Fibroblast of skin of scalp (primary cell): ENCODE results near the gene MYRFL. TPM values are rescaled to one million over a fixed set of nuclear protein-coding genes. Genes with fewer than 3 reads are reported as not detected.
A peak's percentile ranks its signal among the peaks of the same experiment; 100 is the strongest.
"Not testable (repeated sequence)": the region's sequence is repeated elsewhere in the genome, so short reads cannot be mapped to it uniquely, and the experiment has no call there.

Experiments
- DNase-seq: peaks from one replicate; pipeline ENCODE4 v3.0.0-alpha.2; 2013
- polyA plus RNA-seq, 2 experiments: library from polyadenylated mRNA; unstranded; fragments of 120-200 nt; gene quantifications; one replicate each; pipeline ENCODE4 v1.2.1, GENCODE V29; 2013; ENCODE audit not compliant: insufficient read length in 2 of 2

MYRFL gene
- polyA plus RNA-seq (2013, experiment 1 of 2; ENCODE audit: insufficient read length), result not detected
- not detected for polyA plus RNA-seq (2013, experiment 2 of 2; ENCODE audit: insufficient read length)

DNA sequence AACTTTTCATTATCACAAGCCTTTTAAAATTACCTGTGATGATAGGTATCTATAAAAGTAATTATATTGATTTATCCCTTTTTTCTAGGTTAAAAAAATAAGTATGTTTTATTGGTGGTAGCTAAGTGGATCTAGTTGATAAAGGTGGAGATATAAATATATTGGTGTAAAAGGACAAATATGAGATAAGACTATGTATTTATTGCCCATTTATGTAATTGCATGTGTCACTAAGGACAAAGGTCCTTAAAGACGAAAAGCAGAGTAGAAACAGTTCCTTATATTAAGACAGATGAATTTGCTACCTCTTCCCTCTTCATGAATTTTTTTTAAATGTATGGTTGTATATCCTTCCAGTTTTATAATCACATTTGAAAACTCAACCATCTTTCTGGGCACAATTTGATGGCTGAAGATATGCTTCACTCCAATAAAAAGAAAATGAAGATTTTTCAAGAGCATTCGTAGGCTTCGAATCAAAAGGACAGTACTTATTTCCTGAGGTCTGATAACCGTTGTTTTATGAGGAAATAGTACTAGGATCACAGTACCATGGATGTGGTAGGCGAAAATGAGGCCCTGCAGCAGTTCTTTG lies at the start of gene MYRFL:
Gene MYRFL, plus strand, starts transcription at position 262 of the 595 bp plus-strand sequence. Its CDS starts 291 bp downstream, at position 553.
- DNase-seq, result no peak

DNA sequence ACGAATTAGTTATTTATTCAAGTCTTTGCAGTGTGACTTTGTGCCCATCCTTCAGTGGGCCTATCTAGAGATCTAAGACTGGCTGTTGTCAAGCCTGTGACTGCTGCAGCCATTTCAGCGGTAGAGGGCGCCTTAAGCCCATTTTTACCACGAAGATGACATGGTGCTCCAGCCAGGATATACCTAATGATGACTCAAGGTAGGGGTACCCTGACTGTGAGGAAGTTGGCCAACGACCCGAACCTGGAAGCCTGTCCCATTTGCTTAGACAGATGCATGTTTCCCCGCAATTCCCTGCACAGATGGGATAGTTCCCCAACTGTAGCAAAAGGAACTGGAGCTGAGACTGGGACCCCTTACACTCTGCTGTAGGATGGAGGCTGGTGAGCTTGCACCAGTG lies 45.1 kb upstream of the MYRFL start:
- DNase-seq, result peak; percentile 35

DNA sequence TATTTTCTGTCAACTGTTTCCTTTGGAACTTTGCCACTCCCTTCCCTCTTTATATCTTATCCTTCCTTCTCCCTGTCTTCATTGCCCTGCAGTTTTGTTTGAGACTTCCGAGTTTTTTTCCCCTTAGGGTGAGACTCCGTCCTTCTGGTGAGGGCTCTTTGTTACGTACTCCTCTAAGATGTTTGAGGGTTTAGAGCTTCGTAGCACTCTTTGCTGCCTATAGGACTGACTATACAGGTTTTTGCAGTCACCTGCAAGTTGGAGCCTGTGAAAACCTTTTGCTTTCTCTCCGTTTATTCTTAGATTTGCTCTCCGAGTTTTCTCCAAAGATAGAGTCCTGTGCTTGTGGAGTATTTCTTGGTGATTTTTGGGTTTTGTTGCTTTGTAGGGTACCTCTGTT lies 41.7 kb upstream of the MYRFL start:
- DNase-seq, result no peak

DNA sequence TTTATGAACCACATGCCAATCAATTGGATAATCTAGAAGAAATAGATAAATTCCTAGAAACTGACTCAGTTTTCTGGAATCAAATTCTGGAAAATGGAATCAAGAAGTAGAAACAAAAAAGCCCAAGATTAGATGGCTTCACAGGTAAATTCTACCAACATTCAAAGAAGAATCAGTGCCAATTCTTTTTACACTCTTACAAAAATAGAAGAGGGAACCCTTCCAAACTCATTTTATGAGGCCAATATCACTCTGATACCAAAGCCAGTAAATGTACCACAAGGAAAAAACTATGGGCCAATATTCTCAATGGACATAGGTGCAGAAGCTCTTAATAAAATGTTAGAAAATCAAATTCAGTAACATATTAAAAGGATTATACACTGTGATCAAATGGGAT lies 35.7 kb upstream of the MYRFL start:
- no peak for DNase-seq

DNA sequence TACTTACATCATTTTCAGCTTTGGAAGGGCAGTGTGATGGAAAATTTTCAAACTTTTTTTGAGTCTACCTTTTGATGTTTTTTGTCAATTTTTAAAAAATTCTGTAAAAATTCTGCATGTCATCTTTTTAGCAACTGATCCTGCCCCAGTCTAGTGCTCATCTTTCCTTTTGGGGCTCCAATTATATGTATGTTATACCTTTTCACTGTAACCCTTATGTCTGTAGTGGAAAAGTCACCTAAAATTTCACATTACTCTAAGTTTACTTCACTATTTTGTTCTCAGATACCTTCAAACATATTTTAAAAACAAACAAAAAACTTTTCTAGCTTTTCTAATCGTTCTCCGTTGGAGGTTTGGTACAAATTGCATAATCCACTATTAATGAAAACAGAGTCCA lies 32.5 kb upstream of the MYRFL start:
- DNase-seq, result no peak

DNA sequence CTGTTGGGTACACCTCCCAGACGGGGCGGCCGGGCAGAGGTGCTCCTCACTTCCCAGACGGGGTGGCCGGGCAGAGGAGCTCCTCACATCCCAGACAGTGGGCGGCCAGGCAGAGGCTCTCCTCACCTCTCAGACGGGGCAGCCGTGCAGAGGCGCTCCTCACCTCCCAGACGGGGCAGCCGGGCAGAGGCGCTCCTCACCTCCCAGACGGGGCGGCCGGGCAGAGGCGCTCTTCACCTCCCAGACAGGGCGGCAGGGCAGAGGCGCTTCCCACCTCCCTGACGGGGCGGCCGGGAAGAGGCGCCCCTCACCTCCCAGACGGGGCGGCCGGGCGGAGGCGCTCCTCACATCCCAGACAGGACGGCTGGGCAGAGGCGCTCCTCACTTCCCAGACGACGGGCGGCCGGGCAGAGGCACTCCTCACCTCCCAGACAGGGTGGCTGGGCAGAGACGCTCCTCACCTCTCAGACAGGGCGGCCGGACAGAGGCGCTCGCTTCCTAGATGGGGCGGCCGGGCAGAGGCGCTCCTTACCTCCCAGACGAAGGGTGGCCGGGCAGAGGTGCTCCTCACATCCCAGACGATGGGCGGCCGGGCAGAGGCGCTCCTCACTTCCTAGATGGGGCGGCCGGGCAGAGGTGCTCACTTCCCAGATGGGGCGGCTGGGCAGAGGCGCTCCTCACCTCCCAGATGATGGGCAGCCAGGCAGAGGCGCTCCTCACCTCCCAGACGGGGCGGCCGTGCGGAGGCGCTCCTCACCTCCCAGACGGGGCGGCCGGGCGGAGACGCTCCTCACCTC lies 17.7 kb upstream of the MYRFL start:
- DNase-seq, result not testable (repeated sequence)

DNA sequence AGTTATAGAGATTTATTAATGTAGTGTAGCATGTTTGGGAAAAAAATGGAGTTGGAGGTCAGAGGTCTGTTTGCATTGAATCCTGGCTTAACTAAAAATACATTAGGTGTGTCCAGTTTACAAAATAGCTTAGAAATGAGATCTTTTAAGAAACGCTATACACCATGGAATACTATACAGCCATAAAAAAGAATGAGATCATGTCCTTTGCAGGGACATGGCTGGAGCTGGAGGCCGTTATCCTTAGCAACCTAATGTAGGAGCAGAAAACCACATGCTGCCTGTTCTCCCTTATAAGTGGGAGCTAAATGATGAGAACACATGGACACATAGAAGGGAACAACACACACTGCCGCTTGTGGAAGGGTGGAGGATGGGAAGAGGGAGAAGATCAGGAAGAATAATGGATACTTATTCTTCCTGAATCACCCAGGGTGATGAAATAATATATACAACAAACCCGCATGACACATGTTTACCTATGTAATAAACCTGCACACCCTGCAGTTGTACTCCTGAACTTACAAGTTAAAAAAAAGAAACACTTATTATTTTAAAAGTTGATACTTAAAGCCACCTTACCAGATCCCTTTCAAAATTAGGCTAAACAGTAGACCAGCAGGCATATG lies 14.0 kb upstream of the MYRFL start:
- no peak for DNase-seq

DNA sequence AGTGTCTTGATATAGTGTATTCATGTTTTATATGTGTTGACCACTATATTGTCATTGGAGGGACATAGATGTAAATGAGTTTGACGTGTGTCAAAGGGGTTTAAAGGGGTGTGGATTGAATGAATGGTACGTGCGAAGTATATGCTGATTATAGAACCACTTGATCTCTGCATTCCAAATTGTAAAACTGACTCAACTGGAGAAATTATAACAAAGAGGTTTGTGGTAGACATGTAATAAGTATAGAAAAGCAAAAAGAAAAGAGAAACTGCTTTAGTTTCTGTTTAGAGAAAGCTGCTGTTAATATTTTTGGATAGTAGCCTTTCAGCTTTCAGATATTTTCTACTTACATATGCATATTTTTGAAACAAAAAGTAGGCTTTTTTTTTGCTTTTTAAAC lies 8.9 kb upstream of the MYRFL start:
- no peak for DNase-seq

DNA sequence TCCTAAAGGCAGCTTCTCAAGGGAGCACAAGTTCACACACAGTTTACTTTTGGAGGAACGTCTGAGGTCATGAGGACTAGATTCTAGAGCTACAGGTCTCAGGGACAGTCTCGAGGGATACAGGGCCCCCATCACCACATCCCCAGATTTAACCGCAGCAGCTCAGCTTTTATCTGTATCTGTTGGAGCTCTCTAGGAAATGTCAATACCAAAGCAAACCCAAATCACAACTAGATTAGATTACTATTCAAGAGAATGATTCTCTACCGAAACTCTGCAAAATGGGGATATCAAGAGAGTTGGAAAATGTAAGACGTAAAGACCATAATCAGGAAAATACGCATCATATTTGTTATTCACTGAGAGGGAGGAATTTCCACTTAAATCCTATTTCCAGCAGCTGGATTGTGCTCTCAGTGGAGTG lies 4.0 kb upstream of the MYRFL start:
- DNase-seq, result no peak

DNA sequence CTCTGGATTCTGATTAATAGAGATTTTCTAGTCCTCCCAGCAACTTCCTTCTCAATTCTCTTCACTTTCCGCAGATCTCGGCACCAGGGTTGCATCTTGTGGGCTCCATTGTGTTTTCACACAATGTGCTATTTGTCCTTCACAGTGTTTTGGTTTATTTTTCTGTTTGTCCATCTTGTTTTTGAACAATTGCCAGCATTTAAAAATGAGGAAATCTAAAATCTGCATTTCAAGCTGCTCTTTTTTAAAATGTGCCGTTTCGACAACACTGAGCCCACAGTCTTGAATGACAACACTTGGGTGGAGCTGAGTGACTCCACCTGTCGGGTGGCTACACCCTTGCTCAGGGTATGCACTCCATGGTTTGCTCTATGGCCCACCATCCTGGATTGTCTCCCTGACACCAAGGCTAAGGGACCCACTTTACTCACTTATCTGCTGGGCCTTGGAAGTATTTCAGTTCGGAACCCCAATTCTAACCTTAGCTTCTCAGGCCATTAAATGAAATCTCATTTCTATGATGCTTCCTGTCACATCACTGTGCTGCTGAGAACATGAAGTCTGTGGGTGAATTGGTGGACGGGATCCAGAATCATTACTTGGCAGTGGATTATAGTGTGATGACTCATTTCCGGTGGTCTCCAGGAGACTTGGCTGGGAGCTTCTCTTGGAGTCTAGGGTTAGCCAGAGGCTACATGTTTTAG lies 3.4 kb upstream of the MYRFL start:
- DNase-seq, result peak; percentile 89

DNA sequence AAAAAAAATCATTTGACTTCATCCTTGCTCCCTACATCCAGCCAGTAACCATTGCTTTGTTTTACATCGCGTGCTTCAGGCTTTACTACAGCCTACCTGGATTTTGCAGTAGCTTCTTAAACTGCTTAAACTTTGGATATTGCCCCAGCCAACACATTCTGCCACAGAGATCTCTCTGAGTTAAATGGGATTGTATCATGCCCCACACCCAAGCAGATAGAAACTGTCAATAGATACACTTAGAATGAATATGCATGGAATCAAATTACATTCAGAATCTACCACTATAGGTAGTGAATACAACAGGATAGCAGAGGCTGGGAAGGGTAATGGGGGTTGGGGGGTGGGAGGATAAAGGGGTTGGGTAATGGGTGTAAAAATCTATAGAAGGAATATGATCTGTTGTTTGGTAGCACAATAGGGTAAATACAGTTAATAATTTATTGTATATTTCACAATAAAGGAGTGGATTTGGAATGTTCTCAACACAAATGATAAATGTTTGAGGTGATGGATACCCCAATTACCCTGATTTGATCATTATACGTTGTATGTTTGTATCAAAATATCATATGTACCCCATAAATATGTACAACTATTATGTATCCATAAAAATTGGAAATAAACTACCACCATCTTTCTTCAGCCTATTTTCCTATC lies 2.7 kb upstream of the MYRFL start:
- DNase-seq, result no peak

DNA sequence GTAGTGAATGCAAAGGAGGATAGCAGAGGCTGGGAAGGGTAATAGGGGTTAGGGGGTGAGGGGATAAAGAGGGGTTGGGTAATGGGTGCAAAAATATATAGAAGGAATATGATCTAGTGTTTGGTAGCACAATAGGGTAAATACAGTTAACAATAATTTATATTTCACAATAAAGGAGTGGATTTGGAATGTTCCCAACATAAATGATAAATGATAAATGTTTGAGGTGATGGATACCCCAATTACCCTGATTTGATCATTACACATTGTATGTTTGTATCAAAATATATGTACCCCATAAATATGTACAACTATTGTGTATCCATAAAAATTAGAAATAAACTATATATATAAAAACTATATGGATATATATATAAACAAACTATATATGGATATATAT lies 999 bp upstream of the MYRFL start:
- no peak for DNase-seq

DNA sequence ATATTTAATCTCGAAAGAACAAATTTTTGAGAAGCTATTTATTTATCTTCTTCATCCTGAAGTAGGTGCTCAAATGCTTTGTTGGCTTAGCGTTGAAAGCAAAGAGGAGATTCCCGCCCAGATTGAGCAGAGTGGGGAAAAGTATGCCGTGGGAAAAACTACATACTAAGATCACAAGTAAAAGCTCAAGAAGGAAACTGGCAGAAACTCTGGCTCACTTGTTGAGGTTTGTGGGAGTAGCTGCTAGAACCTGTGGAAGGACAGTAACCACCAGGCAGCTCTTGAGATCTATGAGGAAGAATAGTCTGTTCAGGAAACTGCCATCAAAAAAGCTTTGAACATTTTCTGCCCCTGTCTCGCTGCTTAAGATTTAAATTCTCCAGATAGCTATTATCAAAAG lies 3.9 kb downstream of the MYRFL start:
- no peak for DNase-seq

DNA sequence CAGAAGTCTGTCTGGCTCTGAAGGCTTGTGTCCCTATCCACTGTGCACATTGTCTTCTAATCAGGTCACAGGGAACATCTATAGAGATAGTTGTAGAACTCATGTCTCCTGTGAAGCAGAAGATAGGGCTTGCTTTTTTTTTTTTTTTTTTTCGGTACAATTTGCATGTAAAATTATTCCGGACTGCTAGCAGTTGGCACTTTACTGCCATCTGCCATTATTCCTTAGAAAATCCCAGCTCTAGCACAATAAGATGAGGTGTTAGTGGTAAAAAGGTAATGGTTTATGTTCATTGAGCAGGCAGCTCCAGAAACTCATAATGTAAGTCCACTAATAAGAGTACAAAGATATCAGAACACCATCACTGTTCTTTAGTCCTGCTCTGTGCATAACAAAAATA lies 8.7 kb downstream of the MYRFL start:
- DNase-seq, result no peak

DNA sequence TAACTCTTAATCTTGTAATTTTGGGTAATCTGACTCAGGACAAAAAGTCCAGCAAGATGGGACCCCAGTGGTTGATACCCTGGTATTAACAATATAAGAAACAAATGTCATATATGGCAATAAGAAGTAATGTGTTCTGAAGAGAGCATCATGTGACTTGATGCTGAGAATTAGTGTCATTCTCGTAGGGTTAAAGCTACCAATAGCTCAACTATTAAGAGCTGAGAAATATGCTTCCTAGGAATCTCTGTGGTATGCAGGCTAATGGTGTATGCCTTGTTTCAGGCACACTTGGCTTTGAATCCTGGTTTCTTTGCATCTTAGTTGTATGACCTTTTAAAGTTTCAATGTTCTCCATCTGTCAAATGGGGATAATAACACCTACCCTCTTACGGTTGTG lies 9.1 kb downstream of the MYRFL start:
- no peak for DNase-seq

DNA sequence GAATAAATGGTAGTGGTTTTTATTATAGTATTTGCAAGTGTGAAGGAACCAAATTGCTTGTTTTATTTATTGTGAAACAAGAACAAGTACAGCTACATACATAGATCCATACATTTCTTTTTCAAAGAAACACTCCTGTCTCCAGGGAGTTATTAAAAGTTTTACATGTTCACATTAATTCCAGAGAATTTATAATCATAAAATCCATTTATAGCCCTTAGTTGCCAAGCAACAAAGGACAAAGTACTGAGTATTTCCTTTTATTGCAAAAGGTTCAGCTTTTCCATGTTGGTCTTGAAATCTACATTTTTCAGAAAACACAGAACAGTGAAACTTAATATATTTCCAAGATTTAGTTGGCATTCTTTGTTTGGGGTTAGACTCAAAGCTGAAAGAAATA lies 9.5 kb downstream of the MYRFL start:
- no peak for DNase-seq

DNA sequence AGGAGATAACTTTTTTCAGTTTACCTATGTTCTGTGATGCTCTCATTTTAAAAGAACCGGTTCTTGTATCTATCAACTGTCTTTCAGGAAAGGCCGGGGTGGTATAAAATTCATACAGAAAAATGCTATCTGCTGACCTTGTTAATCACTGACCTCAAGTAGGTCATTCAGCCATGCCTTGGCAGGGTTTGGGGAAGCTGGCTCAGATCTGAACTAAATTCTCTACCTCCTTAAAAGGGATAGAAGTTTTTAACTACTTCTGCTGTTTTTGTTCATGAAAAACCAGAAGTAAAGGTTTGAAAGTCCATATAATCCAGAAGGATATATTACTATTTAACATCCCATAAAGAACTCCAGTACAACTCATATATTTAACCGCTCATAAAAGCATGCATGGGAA lies 10.1 kb downstream of the MYRFL start:
- DNase-seq, result no peak

DNA sequence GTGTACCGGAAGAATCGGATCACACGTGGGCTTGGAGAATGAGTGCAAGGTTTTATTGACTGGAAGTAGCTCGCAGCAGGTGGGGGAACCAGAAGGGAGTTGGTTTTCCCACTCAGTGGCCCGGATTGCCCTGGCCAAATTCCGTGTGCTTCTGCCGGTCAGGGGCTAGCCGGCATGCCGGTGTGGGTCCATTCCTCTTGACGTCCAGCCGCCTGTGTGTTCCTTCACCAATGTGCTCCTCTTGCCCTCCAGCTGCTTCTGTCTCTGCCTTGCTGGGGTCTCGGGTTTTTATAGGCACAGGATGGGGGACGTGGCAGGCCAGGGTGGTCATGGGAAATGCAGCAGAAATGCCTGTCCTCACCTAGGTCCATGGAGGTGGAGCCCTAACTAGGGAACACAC lies 11.0 kb downstream of the MYRFL start:
- DNase-seq, result no peak

DNA sequence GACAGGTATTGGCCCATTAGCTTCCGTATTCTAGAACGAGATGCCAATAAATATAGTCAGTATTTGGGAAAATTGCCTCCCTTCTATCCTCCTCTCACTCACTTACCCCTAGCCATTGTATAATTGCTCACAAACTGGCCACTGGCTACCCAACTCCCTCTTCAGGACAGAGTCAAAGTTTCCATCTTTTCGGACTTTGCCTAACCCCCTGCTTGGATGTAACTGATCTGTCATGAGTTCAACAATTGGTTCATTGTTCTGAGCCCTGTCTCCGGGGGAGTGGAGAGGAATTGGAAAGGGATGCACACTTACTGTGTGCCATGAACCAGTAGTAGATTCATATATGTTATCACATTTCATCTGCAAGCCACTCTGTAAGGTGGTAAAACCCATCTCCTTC lies 12.2 kb downstream of the MYRFL start:
- DNase-seq, result no peak

DNA sequence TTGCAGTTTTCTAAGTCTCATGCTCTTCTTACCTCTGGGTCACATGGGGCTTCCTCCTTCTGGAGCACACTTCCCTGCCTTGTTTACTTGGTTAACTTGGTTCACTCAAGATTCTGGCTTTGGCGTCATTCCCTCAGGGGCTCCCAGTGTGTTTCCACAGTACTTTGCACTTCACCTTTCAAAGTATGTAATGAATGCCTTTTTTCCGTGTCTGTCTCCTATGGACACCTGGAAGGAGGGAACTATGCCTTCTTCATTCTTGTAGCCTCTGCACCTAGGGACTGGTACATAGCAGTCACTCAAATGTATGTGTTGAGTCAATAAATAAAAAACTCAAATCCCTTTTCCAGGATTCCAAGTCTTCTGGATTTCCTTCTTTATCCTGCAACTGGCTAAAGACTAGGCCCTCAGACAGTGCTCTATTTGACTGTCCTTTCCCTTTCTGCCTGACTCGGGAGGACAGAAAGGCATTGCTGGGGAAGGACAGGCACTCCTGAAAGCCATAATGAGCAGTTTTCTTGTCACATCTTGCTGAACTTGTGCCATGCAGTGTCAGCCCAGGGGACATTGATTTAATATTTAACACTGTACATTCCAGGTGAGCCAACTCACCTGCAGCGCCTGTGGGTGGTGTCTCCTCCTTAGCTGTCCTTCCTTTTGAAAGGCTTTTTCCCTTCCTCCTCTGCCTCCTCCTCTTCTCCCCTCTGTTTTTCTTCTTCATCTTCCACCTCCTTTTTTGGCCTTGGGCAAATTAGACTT lies 12.8 kb downstream of the MYRFL start:
- DNase-seq, result no peak

DNA sequence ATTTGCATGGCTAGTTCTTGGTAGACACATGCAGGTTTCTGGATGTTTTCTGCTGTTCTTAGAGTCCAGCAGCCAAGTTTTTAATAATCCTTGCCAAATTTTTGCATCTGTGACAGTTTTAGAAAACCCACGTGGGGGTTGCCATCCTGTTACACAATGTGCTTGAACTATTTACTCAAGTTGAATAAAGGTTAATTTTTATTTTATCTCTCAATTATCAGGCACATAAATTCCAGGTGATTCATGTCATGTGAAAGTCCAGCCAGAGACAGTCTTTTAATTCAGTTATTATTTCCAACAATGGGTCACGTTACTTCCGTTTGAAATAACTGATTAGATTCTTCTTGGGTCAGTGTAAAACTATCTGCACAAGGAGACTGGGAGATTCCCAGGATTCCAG lies 15.7 kb downstream of the MYRFL start:
- no peak for DNase-seq

DNA sequence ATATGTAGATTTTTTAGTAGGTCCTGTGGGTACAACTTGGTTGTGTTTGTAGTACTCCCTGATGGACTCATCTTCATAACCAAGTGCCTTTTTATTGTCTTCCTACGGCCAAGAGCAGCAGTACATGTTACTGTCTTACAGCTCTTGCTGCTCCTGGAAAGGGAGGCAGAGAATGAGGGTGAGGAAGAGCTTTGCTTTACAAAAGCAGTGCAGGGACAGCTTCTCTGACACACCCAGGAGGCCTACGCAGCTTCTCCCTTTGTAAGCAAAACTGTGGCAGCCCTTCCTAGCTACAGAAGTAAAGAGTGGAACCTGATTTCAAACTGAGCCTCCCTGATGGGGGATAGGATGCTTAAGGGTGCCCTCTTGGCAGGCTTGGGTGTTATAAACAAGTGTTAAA lies 18.6 kb downstream of the MYRFL start:
- no peak for DNase-seq
